ENCODE results near the gene PPP6R1. TPM values are rescaled to one million over a fixed set of nuclear protein-coding genes. Genes with fewer than 3 reads are reported as not detected.

PPP6R1 gene, protein sequence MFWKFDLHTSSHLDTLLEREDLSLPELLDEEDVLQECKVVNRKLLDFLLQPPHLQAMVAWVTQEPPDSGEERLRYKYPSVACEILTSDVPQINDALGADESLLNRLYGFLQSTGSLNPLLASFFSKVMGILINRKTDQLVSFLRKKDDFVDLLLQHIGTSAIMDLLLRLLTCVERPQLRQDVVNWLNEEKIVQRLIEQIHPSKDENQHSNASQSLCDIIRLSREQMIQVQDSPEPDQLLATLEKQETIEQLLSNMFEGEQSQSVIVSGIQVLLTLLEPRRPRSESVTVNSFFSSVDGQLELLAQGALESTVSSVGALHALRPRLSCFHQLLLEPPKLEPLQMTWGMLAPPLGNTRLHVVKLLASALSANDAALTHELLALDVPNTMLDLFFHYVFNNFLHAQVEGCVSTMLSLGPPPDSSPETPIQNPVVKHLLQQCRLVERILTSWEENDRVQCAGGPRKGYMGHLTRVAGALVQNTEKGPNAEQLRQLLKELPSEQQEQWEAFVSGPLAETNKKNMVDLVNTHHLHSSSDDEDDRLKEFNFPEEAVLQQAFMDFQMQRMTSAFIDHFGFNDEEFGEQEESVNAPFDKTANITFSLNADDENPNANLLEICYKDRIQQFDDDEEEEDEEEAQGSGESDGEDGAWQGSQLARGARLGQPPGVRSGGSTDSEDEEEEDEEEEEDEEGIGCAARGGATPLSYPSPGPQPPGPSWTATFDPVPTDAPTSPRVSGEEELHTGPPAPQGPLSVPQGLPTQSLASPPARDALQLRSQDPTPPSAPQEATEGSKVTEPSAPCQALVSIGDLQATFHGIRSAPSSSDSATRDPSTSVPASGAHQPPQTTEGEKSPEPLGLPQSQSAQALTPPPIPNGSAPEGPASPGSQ
- 134 and 231 TPM in 2 replicates for total RNA-seq (2014; rRNA removed; shearing (Covaris generic); ENCODE audit: low replicate concordance)

DNA sequence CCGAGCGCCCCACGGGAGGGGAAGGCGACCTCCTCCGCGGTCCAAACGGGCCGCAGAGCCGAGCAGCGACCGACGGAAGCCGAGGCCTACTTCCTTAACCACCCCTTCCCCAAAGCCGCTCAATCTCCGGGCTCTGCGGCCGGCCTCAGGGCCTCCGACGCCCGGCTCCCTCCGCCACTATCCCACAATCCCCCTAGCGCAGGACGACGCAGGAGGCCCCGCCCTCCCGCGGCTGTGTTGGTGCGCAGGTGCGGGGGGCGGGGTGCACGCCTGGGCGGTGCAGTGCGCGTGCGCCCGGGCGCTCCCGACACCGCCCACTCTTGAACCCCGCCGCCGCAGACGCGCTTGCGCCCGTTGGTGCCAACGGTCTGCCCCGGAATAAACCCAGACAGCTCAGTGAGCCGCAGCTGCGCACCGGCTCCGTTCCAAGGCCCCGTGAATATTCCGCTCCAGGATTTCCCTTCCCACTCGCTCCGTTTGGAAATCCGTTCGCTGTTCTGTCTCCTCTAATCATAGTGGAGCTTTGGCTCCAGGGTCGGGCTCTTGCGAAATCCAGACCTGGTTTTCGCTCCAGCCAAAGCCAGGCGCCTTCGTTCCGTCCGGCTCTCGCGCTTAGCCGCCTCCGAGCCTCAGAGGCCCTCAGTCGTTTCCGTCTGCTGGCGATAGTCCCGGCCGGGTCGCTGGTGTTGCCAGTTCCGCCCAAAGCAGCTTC is at the start of gene PPP6R1:
Gene PPP6R1, minus strand, starts transcription at position 190 of the 712 bp plus-strand sequence. CDS start 11,914 bp downstream, outside the sequence.
- H3K4me3 ChIP-seq (ENCODE audit: low read length) = peak within 1 kb of the TSS; percentile 84
- H4K20me1 ChIP-seq (ENCODE audit: insufficient read depth, low read depth, low read length) = peaks cover 17% of the 10 kb centered on the region; the same call in 1 of the 2 replicates
- peaks cover 10% of the 10 kb centered on the region for H3K36me3 ChIP-seq (ENCODE audit: insufficient read depth, low read length)
- peaks cover 46% of the 10 kb centered on the region for H3K79me2 ChIP-seq (ENCODE audit: low read length)
- no peaks in the 10 kb centered on the region for H3K9me2 ChIP-seq (replicated peaks; ENCODE audit: insufficient read depth, low read length)
- no peaks in the 10 kb centered on the region for H3K27me3 ChIP-seq (ENCODE audit: low read length)
- H3K4me2 ChIP-seq (ENCODE audit: low read depth, low read length, poor library complexity, severe bottlenecking) = peak within 1 kb of the TSS; percentile 96
- H2AFZ ChIP-seq (ENCODE audit: low read length) = no peak within 1 kb of the TSS
- peak within 1 kb of the TSS; percentile 98 for H3K27ac ChIP-seq (ENCODE audit: low read length)
- H3K4me1 ChIP-seq (ENCODE audit: low read length) = peaks cover 53% of the 10 kb centered on the region
- peak within 1 kb of the TSS; percentile 96 for H3K9ac ChIP-seq (ENCODE audit: low read length)
- DNase-seq = peak; percentile 100
- H3K9me3 ChIP-seq (ENCODE audit: low read length) = no peaks in the 10 kb centered on the region

DNA sequence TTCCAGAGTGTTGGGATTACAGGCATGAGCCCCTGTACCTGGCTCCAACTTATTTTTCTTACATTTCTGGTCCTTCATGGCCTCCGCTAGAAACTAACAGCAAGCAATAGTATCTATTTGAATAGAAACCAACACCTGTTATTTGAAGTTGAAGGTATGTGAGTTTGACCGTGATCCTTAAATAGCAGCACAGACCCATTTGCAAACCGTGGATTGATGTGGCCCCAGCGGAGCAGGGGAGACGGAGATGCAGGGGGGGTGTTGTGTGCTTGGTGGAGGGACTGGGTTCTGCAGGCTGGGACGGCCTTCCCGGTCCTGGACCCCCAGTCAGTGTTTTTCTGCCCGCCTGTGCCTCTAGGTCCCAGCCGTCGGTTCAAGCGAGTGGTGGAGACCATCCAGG is 49.5 kb upstream of the PPP6R1 start:
- Histone ChIP-seq H3K4me1 (ENCODE audit: low read length) (peaks cover 32% of the 10 kb centered on the region), H3K27ac (ENCODE audit: low read length) (no peak overlapping the region), H3K9me2 (replicated peaks; ENCODE audit: insufficient read depth, low read length) (no peaks in the 10 kb centered on the region), H2AFZ (ENCODE audit: low read length) (no peak overlapping the region), H4K20me1 (ENCODE audit: insufficient read depth, low read depth, low read length) (no peaks in the 10 kb centered on the region), H3K79me2 (ENCODE audit: low read length) (no peaks in the 10 kb centered on the region), H3K9me3 (ENCODE audit: low read length) (no peaks in the 10 kb centered on the region), H3K9ac (ENCODE audit: low read length) (no peak overlapping the region), H3K36me3 (ENCODE audit: insufficient read depth, low read length) (no peaks in the 10 kb centered on the region; the same call in 1 of the 2 replicates), H3K27me3 (ENCODE audit: low read length) (no peaks in the 10 kb centered on the region), H3K4me2 (ENCODE audit: low read depth, low read length, poor library complexity, severe bottlenecking) (no peak overlapping the region), H3K4me3 (ENCODE audit: low read length) (no peak overlapping the region)
- DNase-seq = no peak

DNA sequence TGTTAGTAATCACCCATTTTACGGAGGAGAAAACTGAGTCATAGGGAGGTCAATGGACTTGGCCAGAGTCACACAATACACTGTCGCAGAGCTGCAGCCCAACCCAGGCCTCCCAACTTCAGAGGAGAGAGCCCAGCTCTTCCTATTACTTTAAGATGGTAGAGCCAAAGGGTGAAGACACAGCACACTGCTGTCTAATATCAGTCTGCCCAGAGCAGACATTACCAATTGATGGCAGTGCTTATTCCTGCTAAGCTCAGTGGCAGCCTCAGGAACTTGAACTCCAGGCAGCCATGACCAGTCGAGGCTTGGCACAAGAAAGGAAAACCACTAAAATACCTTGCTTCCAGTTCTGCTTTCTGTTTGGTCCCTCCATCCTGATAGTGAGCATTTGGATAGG is 47.9 kb upstream of the PPP6R1 start:
- Histone ChIP-seq H2AFZ (ENCODE audit: low read length) (no peak overlapping the region), H4K20me1 (ENCODE audit: insufficient read depth, low read depth, low read length) (no peaks in the 10 kb centered on the region), H3K9me3 (ENCODE audit: low read length) (no peaks in the 10 kb centered on the region), H3K4me2 (ENCODE audit: low read depth, low read length, poor library complexity, severe bottlenecking) (no peak overlapping the region), H3K9me2 (replicated peaks; ENCODE audit: insufficient read depth, low read length) (no peaks in the 10 kb centered on the region), H3K9ac (ENCODE audit: low read length) (no peak overlapping the region), H3K79me2 (ENCODE audit: low read length) (no peaks in the 10 kb centered on the region), H3K4me1 (ENCODE audit: low read length) (peaks cover 42% of the 10 kb centered on the region), H3K27ac (ENCODE audit: low read length) (no peak overlapping the region), H3K27me3 (ENCODE audit: low read length) (no peaks in the 10 kb centered on the region), H3K4me3 (ENCODE audit: low read length) (no peak overlapping the region), H3K36me3 (ENCODE audit: insufficient read depth, low read length) (no peaks in the 10 kb centered on the region; the same call in 1 of the 2 replicates)
- no peak for DNase-seq

DNA sequence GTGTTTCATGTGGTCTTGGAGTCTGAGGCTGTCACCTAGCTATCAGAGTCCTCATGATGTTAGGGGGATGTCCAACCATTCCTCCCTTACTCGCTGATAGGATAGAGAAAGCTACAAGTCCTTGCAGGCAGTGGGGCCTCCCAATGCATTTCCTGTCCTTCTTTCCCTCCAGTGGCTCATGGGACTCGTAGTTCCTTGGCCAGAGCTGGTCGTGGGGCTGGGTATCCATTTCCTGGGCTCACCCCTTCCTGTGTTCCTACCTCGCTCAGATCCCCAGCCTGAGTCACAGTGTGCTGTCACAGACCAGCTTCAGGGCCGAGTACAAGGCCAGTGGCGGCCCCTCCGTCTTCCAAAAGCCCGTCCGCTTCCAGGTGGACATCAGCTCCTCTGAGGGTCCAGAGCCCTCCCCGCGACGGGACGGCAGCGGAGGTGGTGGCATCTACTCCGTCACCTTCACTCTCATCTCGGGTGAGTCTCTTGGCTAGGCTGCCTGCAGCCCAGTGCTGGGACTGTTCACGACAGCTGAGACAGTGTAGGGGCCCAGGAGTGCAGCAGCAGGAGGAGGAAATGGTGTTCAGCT is 47.3 kb upstream of the PPP6R1 start:
- Histone ChIP-seq H3K4me3 (ENCODE audit: low read length) (no peak overlapping the region), H4K20me1 (ENCODE audit: insufficient read depth, low read depth, low read length) (no peaks in the 10 kb centered on the region), H3K9ac (ENCODE audit: low read length) (no peak overlapping the region), H3K4me1 (ENCODE audit: low read length) (peaks cover 44% of the 10 kb centered on the region), H3K9me3 (ENCODE audit: low read length) (no peaks in the 10 kb centered on the region), H3K36me3 (ENCODE audit: insufficient read depth, low read length) (no peaks in the 10 kb centered on the region; the same call in 1 of the 2 replicates), H3K27me3 (ENCODE audit: low read length) (no peaks in the 10 kb centered on the region), H3K79me2 (ENCODE audit: low read length) (no peaks in the 10 kb centered on the region), H3K4me2 (ENCODE audit: low read depth, low read length, poor library complexity, severe bottlenecking) (no peak overlapping the region), H3K9me2 (replicated peaks; ENCODE audit: insufficient read depth, low read length) (no peaks in the 10 kb centered on the region), H2AFZ (ENCODE audit: low read length) (no peak overlapping the region), H3K27ac (ENCODE audit: low read length) (no peak overlapping the region)
- DNase-seq = no peak

DNA sequence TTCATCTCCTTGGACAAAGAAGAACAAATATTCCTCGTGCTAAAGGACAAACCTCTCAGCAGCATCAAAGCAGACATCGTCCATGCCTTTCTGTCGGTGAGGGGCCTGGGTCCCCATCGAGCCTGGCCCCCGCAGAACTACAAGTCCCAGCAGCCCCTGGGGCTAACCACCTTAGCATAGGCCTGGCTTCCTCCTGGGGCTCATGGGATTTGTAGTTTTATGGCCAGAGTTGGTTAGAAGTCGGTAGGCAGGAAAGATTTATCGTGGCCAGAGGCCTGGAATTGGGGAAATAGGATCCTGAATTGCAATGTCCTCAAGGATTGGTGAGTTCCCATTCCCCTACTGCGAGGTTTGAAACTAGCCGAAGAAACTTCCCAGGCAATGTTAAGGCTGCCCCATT is 46.7 kb upstream of the PPP6R1 start:
- H3K27me3 ChIP-seq (ENCODE audit: low read length) = no peaks in the 10 kb centered on the region
- H4K20me1 ChIP-seq (ENCODE audit: insufficient read depth, low read depth, low read length) = no peaks in the 10 kb centered on the region
- H3K79me2 ChIP-seq (ENCODE audit: low read length) = no peaks in the 10 kb centered on the region
- H3K4me2 ChIP-seq (ENCODE audit: low read depth, low read length, poor library complexity, severe bottlenecking) = no peak overlapping the region
- H3K9ac ChIP-seq (ENCODE audit: low read length) = no peak overlapping the region
- H3K4me3 ChIP-seq (ENCODE audit: low read length) = no peak overlapping the region
- no peaks in the 10 kb centered on the region for H3K9me2 ChIP-seq (replicated peaks; ENCODE audit: insufficient read depth, low read length)
- no peaks in the 10 kb centered on the region; the same call in 1 of the 2 replicates for H3K36me3 ChIP-seq (ENCODE audit: insufficient read depth, low read length)
- no peak overlapping the region for H3K27ac ChIP-seq (ENCODE audit: low read length)
- peaks cover 39% of the 10 kb centered on the region for H3K4me1 ChIP-seq (ENCODE audit: low read length)
- peak; percentile 90 for DNase-seq
- H3K9me3 ChIP-seq (ENCODE audit: low read length) = no peaks in the 10 kb centered on the region
- no peak overlapping the region for H2AFZ ChIP-seq (ENCODE audit: low read length)

DNA sequence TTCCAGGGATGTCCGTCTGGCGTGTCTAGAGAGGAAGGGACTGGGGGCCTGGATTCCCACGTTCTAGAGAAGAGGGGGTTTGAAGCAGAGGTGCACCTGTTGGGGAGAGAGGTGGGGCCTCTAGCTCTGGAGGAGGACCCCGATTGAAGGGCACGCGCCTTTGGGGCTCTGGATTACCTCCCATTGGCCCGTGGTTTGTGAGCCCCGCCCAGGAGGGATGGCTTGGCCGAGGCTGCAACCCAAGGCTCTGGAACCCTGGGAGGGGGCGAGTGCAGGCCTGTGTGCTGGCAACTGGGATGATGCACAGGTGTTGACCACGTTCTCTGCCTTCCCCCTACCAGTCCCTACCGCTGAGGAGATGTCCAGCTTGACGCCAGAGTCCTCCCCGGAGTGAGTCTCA is 46.2 kb upstream of the PPP6R1 start:
- no peak overlapping the region for H3K9ac ChIP-seq (ENCODE audit: low read length)
- no peak overlapping the region for H3K4me2 ChIP-seq (ENCODE audit: low read depth, low read length, poor library complexity, severe bottlenecking)
- H3K27ac ChIP-seq (ENCODE audit: low read length) = no peak overlapping the region
- no peaks in the 10 kb centered on the region for H3K9me2 ChIP-seq (replicated peaks; ENCODE audit: insufficient read depth, low read length)
- peak; percentile 84 for DNase-seq
- peaks cover 33% of the 10 kb centered on the region for H3K4me1 ChIP-seq (ENCODE audit: low read length)
- H3K4me3 ChIP-seq (ENCODE audit: low read length) = no peak overlapping the region
- H4K20me1 ChIP-seq (ENCODE audit: insufficient read depth, low read depth, low read length) = no peaks in the 10 kb centered on the region
- no peaks in the 10 kb centered on the region for H3K79me2 ChIP-seq (ENCODE audit: low read length)
- no peaks in the 10 kb centered on the region for H3K9me3 ChIP-seq (ENCODE audit: low read length)
- no peaks in the 10 kb centered on the region for H3K27me3 ChIP-seq (ENCODE audit: low read length)
- H3K36me3 ChIP-seq (ENCODE audit: insufficient read depth, low read length) = no peaks in the 10 kb centered on the region; the same call in 1 of the 2 replicates
- H2AFZ ChIP-seq (ENCODE audit: low read length) = no peak overlapping the region

DNA sequence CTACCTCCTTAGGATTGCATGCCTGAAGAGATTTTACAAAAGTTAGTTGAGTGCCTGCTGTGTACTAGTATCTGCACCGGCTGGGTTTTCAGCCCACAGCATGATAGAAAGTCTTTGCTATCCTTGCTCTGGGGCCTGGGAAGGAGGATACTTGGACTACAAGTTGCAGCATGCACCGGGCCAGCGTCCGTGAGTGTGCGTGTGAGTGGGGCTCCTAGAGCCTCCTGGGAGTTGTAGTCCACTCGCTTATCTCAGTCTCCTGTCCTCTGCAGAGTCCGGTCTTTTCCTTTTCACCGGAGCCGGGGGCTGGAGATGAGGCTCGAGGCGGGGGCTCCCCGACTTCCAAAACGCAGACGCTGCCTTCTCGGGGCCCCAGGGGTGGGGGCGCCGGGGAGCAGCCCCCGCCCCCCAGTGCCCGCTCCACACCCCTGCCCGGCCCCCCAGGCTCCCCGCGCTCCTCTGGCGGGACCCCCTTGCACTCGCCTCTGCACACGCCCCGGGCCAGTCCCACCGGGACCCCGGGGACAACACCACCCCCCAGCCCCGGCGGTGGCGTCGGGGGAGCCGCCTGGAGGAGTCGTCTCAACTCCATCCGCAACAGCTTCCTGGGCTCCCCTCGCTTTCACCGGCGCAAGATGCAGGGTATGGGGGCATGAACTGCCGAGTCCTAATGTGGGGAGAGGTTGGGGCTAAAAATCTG is 45.6 kb upstream of the PPP6R1 start:
- no peaks in the 10 kb centered on the region for H3K9me3 ChIP-seq (ENCODE audit: low read length)
- no peak overlapping the region for H3K4me2 ChIP-seq (ENCODE audit: low read depth, low read length, poor library complexity, severe bottlenecking)
- DNase-seq = peak; percentile 82
- H4K20me1 ChIP-seq (ENCODE audit: insufficient read depth, low read depth, low read length) = no peaks in the 10 kb centered on the region
- no peaks in the 10 kb centered on the region for H3K27me3 ChIP-seq (ENCODE audit: low read length)
- no peaks in the 10 kb centered on the region for H3K79me2 ChIP-seq (ENCODE audit: low read length)
- no peaks in the 10 kb centered on the region; the same call in 1 of the 2 replicates for H3K36me3 ChIP-seq (ENCODE audit: insufficient read depth, low read length)
- peaks cover 28% of the 10 kb centered on the region for H3K4me1 ChIP-seq (ENCODE audit: low read length)
- H2AFZ ChIP-seq (ENCODE audit: low read length) = no peak overlapping the region
- no peaks in the 10 kb centered on the region for H3K9me2 ChIP-seq (replicated peaks; ENCODE audit: insufficient read depth, low read length)
- no peak overlapping the region for H3K4me3 ChIP-seq (ENCODE audit: low read length)
- H3K27ac ChIP-seq (ENCODE audit: low read length) = no peak overlapping the region
- no peak overlapping the region for H3K9ac ChIP-seq (ENCODE audit: low read length)
